Spleen (tissue), 13 donors: ENCODE measurements around the gene HOMEZ. TPM values are rescaled to one million over a fixed set of nuclear protein-coding genes. Genes with fewer than 3 reads are reported as not detected.
A peak's percentile ranks its signal among the peaks of the same experiment; 100 is the strongest.

Experiments
- DNase-seq: peaks from one replicate; pipeline ENCODE4 v3.0.0-alpha.2; 2020
- H3K27ac ChIP-seq, 8 donors: fragments of 200-600 bp; sonication (generic) in 7 of 8; 1 replicate in 4 of 8; 2 replicates in 4 of 8; pipeline versions ENCODE4 v1.5.0 to v1.8.0; 2016 to 2021; ENCODE audit warnings: inconsistent platforms in 4 of 8, mild to moderate bottlenecking in 4 of 8, moderate library complexity in 1 of 8
- H3K27me3 ChIP-seq, 7 donors: fragments of 200-600 bp; sonication (generic) in 6 of 7; replicated peaks in 1 of 7; 1 replicate in 4 of 7; 2 replicates in 3 of 7; pipeline versions ENCODE4 v1.5.0 to v1.8.0; 2016 to 2021; ENCODE audit warnings: inconsistent platforms in 3 of 7, mild to moderate bottlenecking in 1 of 7
- H3K36me3 ChIP-seq, 6 donors: fragments of 200-600 bp; sonication (generic) in 5 of 6; 1 replicate in 4 of 6; 2 replicates in 2 of 6; pipeline versions ENCODE4 v1.5.0 to v1.8.0; 2016 to 2021; ENCODE audit warnings: inconsistent platforms in 2 of 6
- H3K4me1 ChIP-seq, 6 donors: fragments of 200-600 bp; sonication (generic) in 5 of 6; 1 replicate in 3 of 6; 2 replicates in 3 of 6; pipeline versions ENCODE4 v1.5.0 to v1.8.0; 2016 to 2021; ENCODE audit warnings: inconsistent platforms in 3 of 6
- H3K4me3 ChIP-seq, 8 donors: fragments of 200-600 bp; sonication (generic) in 7 of 8; 1 replicate in 4 of 8; 2 replicates in 4 of 8; pipeline versions ENCODE4 v1.5.0 to v1.8.0; 2016 to 2021; ENCODE audit warnings: inconsistent platforms in 4 of 8, mild to moderate bottlenecking in 4 of 8, moderate library complexity in 2 of 8
- H3K9me3 ChIP-seq, 8 donors: fragments of 200-600 bp; sonication (generic) in 7 of 8; 1 replicate in 4 of 8; 2 replicates in 4 of 8; pipeline versions ENCODE4 v1.5.0 to v1.8.0; 2016 to 2021; ENCODE audit warnings: inconsistent platforms in 4 of 8
- CTCF ChIP-seq, 11 experiments: fragments of 200-600 bp in 7 of 11; fragments of 450-650 bp in 4 of 11; sonication (generic) in 4 of 11; IDR thresholded peaks in 8 of 11; conservative IDR thresholded peaks in 3 of 11; 1 replicate in 7 of 11; 2 replicates in 4 of 11; pipeline versions ENCODE4 v1.4.0 to v1.8.0; 2016 to 2021; ENCODE audit warnings: antibody characterized with exemption in 11 of 11, inconsistent platforms in 4 of 11, mild to moderate bottlenecking in 1 of 11
- POLR2A ChIP-seq, 3 donors: fragments of 450-650 bp; IDR thresholded peaks; one replicate each; pipeline ENCODE4 v1.5.1; 2017; ENCODE audit warnings: antibody characterized with exemption in 3 of 3, mild to moderate bottlenecking in 1 of 3
- POLR2AphosphoS5 ChIP-seq, 3 donors: sonication (generic); formaldehyde crosslinking; IDR thresholded peaks; one replicate each; pipeline ENCODE4 v1.5.1; 2017; ENCODE audit warnings: antibody characterized with exemption in 3 of 3
- WGBS, 5 donors: extraction: QIAGEN DNeasy Blood & Tissue Kit in 3 of 5; methylation state at CpG; one replicate each; pipeline versions ENCODE4 v1.1.5 to v1.1.7; 2013 to 2018; 5-methylcytosine and 5-hydroxymethylcytosine counted together
- intact Hi-C: fragments of 100-400 bp; cut with DNase I; formaldehyde crosslinking; loops from one replicate; pipeline ENCODE4 v1.15.0; 2023; ENCODE audit warnings: low total_unique reads
- long read RNA-seq, 2 donors: transcript quantifications; one replicate each; lab custom pipeline, GENCODE V29; 2026
- polyA plus RNA-seq, 3 donors: library from polyadenylated mRNA; stranded (reverse); fragments of 200-250 nt; gene quantifications; one replicate each; pipeline ENCODE4 v1.2.1, GENCODE V29; 2013
- total RNA-seq, 7 donors: library from RNA; depleted of rRNA in 3 of 7; stranded (reverse); fragments of >200 nt in 3 of 7; fragmentation: NEBNext Ultra II Directional in 4 of 7; extraction: Animal tissue kit (Norgen Biotek cat#: 25700) in 4 of 7; gene quantifications; one replicate each; pipeline versions ENCODE4 v1.1.0 to v1.2.1, GENCODE V29; 2016 to 2021
- donor health status: healthy with polysubstance abuse.
- donor health status: DM: no; HTN: no; CAD: no; lungs with moderate emphysema.
- donor health status: DM: no; HTN: no; CAD: no.
- donor health status: Bipolar disorder and iron deficiency.
- donor health status: healthy.
- donor health status: DM: no; HTN: no; CAD: no.
- donor health status: DM: yes; HTN: yes; CAD: no.

HOMEZ gene
- total RNA-seq: 10 to 100 TPM in 2 of 7 donors, 1 to 10 TPM in 5; 7.3 to 13.0 (median 9.1) TPM
- 1 to 10 TPM; 3.1 to 5.4 (median 5.0) TPM for polyA plus RNA-seq
- long read RNA-seq, donor 1, full-length matches to known transcripts: 3 of 3 reads
- long read RNA-seq, donor 1, partial matches to known transcripts: 0 of 3 reads
- long read RNA-seq, donor 1, other reads (novel, unspliced or antisense): 0 of 3 reads
- long read RNA-seq, donor 2, full-length matches to known transcripts: 3 of 3 reads
- long read RNA-seq, donor 2, partial matches to known transcripts: 0 of 3 reads
- long read RNA-seq, donor 2, other reads (novel, unspliced or antisense): 0 of 3 reads

GRCh38 chr14:23286020-23286901 lies at the start of gene HOMEZ:
Gene HOMEZ, minus strand, starts transcription at chr14:23286132. Its CDS starts 180 bp downstream, at chr14:23285952.
- peak; percentile 98 for DNase-seq
- Histone ChIP-seq H3K27me3 (no peaks in the 10 kb centered on the region), H3K27ac (peak within 1 kb of the TSS; percentile 61 to 93 (median 90)), H3K4me1 (peaks cover 12 to 45% (median 23%) of the 10 kb centered on the region in 6 donors), H3K4me3 (peak within 1 kb of the TSS; percentile 54 to 81 (median 74)), H3K9me3 (no peaks in the 10 kb centered on the region), H3K36me3 (peaks cover 0 to 3% (median 0%) of the 10 kb centered on the region in 6 donors)
- 0 to 1% (median 1%) methylated on average over 40 to 53 of the region's 53 CpGs for WGBS, 5 donors
- intact Hi-C loops: no loop called here
- TF ChIP-seq POLR2AphosphoS5 (IDR thresholded peaks at IDR 0.05) (peak; percentile 77 to 91 (median 89)), CTCF (IDR thresholded peaks at IDR 0.05 in 8 of 11, conservative IDR thresholded peaks at IDR 0.05 in 3 of 11) (peak in 6 of 11 experiments; percentile 24 to 41 (median 28)), POLR2A (IDR thresholded peaks at IDR 0.05) (peak in 1 of 3 donors; percentile 9)

GRCh38 chr14:23335623-23336022 lies 49.7 kb upstream of the HOMEZ start:
- H3K27ac ChIP-seq: no peak overlapping the region
- no peak overlapping the region for H3K4me3 ChIP-seq
- DNase-seq: no peak
- peaks cover 0 to 6% (median 0%) of the 10 kb centered on the region in 7 donors for H3K27me3 ChIP-seq
- H3K36me3 ChIP-seq: no peaks in the 10 kb centered on the region
- peaks cover 0 to 18% (median 6%) of the 10 kb centered on the region in 8 donors for H3K9me3 ChIP-seq
- intact Hi-C loops: no loop called here
- WGBS, 5 donors: 83 to 88% (median 86%) methylated on average over 5 of the region's 5 CpGs
- no peaks in the 10 kb centered on the region for H3K4me1 ChIP-seq
- TF ChIP-seq CTCF (IDR thresholded peaks at IDR 0.05 in 8 of 11, conservative IDR thresholded peaks at IDR 0.05 in 3 of 11): no peak
- TF ChIP-seq POLR2AphosphoS5 (IDR thresholded peaks at IDR 0.05): no peak
- TF ChIP-seq POLR2A (IDR thresholded peaks at IDR 0.05): no peak

GRCh38 chr14:23327947-23328744 lies 42.2 kb upstream of the HOMEZ start:
- TF ChIP-seq CTCF (IDR thresholded peaks at IDR 0.05 in 8 of 11, conservative IDR thresholded peaks at IDR 0.05 in 3 of 11) (peak; percentile 62 to 90 (median 86)), POLR2AphosphoS5 (IDR thresholded peaks at IDR 0.05) (no peak)
- intact Hi-C loops: loop anchor here (5.0 to 10.0 kb wide), 3 partner anchors 49 to 237 kb away; partner anchors contain the start of genes AP1G2, CMTM5 and NGDN
- DNase-seq: no peak
- no peak overlapping the region for H3K4me3 ChIP-seq
- no peaks in the 10 kb centered on the region for H3K9me3 ChIP-seq
- peaks cover 8 to 37% (median 27%) of the 10 kb centered on the region in 6 donors for H3K36me3 ChIP-seq
- WGBS, 5 donors: 45 to 50% (median 47%) methylated on average over 4 of the region's 4 CpGs
- H3K27me3 ChIP-seq: no peaks in the 10 kb centered on the region
- peaks cover 5 to 23% (median 13%) of the 10 kb centered on the region in 6 donors for H3K4me1 ChIP-seq
- no peak overlapping the region for H3K27ac ChIP-seq
